GM18517 (cell line): ENCODE measurements around the gene HOXA6.

Source experiments
- ATAC-seq: cut with Tn5 transposase; IDR thresholded peaks from one replicate; pipeline ENCODE4 v1.9.1; 2021; ENCODE audit warnings: mild to moderate bottlenecking, moderate library complexity; ENCODE audit not compliant: unreplicated experiment

Gene HOXA6

DNA sequence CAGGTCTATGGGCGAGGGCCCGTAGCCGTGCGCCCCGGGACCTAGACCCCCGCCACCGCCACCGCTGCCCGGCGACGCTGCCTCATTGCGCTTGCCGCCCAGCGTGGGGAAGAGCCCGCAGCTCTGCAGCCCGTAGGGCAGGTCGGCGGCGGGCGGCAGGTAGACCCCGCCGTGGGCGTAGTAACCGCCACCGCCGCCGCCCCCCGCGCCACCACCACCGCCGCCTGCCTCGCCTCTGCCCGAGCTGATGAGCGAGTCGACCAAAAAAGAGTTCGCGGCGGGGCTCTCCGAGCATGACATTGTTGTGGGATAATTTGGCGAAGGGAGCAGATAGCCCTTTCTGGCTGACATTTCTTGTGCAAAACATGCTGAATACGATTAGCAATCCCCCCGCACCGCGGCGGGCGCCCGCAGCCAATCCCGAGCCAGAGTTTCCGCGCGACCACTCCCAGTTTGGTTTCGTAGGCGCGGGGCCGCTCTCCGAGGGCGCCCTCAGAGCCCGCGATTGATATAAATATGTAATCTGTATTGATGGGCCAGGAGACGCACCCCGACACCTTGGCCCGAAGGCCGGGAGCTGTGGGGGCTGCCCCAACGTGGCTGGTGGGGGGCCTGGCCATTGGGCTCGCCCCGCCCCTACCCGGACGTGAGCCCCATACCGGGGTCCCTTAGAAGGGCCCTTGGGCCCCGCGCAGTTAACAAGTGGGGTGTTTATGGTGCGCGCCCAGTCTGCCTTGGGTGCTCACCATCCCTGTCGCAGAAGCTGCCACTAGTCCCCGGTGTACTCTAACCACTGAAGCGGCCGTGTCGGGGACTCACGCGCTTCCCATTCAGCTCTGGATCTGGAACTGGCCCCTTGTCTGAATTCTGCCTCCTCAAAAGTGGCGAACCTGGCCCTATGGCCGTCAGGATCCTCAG lies 26.6 kb upstream of the HOXA6 start, which contains the start of gene HOXA10:
Gene HOXA10, minus strand, starts transcription at position 365 of the 918 bp plus-strand sequence. Its CDS starts 14 bp downstream, at position 351.
- no peak for ATAC-seq

DNA sequence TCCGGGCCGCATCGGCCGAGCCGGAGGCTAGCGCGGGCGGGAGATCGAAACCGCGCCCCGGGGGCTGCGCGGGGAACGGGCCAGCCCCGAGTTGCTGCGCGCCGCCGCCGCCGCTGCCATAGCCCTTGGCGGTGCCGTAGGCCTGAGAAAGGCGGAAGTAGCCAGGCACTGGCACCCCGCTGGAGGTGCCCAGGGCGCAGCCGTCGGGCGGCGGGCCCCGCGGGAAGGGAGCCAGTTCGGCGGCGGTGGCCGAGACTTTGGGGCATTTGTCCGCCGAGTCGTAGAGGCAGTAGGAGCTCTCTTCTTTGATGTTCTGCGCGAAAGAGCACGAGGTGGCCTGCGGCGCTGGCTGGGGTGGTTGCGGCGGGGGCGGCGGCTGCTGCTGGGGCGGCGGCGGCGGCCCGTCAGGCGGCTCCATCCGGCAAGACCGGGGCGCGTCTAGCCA lies 26.0 kb upstream of the HOXA6 start:
- ATAC-seq: no peak

DNA sequence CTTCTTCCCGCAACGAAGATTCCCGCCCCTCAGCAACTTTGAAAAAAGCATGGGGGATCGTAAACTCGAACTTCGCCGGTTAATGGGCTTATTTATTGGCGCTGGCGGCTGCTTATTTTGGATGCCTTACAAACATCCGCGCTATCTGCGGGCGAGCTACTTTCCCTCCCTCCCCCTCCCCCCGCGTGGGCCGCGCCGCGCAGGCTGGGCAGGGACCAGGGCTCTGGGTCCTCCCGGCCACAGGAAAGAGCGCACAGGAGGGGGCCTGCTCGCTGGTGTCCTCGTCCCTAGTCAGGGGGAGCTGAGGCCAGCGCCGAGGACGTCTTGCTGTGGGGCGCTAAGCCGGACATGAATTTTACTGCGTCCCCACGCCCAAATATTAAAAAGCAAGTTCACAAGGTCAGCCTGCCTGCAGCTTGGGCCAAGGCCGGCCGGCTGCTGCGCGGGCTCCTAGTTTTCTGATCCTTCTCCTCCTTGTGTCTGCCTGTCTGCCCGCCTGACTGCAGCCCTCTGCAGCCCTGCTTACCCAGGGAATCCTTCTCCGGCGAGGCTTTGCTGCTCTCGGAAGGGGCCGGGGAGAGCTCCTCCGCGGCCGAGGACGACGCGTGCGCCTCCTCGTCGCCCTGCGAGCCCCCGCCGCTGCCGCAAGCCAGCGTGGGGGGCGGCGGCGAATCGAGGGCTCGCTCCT lies 25.4 kb upstream of the HOXA6 start:
- ATAC-seq: no peak

DNA sequence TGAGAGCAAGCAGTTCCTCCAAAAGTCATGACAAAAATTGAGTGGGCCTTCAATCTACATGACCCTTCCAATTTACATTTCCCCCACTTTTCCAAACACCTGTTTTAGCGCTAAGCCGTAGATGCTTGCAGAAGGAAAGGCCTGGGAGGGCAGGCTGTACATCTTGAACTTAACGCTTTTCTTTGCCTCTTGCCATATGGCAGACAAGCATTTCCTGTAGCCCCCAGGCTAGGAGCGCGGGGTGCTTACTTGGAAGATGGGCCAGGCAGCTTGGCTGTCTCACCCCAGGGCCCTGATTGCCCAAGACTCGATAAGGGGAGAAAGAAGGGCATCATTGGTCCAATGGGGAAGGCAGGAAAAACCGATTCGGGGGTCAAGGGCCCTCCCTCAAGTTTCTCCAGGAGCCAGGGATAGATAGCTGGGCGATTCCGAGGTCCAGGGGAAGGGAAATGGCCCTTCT lies 24.8 kb upstream of the HOXA6 start:
- ATAC-seq: no peak

DNA sequence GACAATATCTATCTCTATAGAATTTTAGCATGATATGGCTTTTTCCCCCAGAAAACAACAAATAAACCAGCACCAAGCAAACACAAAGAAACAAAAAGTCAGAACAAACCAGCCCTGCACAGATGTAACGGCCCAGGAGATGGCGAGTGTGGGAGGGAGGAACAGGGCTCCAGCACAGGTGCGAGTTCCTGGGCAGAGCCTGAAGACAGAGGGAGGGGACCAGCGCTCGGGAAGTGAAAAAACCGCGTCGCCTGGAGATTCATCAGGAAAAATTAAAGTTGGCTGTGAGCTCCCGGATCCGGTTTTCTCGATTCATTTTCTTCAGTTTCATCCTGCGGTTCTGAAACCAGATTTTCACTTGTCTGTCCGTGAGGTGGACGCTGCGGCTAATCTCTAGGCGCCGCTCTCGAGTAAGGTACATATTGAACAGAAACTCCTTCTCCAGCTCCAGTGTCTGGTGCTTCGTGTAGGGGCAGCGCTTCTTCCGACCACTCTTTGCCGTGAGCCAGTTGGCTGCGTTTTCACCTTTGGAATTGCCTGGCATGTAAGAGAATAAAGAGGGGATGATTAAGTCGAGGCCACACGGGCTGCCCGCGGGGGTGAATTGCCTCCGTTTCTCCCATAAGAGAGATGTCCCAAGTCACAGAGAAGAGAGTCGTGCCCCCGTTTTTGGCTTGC lies 24.2 kb upstream of the HOXA6 start:
- ATAC-seq: no peak

DNA sequence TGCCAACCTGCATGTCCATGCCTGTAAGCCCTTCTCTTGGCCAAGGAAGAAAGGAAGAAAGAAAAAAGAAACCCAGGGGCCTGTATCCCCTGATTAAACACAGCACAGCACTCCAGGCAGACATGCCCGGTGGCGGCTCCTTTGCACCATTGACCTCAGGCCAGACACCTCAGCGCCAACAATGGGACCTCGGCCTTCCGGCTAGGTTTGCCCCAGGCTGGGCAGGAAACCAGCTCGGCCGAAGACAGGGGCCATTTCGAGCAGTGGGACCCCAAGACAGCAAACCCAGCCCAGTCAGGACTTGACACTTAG lies 23.7 kb upstream of the HOXA6 start:
- no peak for ATAC-seq

DNA sequence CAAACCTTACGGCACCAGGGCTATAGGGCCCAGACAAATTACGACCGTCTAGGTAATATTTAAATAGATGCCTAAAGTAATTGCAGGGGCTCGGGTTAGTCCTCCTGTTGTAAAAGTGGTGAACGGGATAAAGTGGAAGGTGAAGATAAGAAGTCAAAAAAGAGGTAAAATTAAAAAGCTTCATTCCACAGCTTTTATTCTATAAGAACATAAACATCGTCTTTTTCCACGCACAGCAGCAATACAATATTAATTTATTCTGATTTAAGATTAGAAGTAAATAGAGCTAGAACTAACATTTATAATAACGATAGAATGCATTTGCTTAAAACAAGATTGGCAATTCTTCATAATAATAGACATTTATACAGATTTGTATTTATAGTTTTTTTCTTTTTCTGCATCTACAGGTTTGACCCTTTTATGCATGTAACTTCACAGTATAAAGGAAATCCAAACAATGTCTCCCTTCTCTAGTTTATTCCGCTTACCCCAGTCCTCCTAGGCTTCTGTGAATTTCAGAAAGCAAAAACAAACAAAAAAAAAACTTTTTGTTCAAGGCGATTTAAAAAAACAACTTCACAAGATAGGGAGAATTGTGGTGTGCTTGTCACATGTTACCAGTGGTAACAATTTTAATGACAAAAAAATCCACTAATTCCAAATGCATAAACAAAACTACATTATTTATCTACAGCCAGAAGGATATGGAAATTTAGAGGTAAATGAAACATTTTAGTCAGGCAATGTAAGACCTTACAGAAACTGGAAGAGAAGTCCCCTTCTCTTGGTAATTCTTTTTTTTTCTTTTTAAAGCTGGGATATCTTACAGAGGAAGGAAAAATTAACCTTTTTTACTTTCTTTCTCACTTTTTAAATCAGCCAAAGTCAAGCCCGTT lies 23.1 kb upstream of the HOXA6 start:
- no peak for ATAC-seq

DNA sequence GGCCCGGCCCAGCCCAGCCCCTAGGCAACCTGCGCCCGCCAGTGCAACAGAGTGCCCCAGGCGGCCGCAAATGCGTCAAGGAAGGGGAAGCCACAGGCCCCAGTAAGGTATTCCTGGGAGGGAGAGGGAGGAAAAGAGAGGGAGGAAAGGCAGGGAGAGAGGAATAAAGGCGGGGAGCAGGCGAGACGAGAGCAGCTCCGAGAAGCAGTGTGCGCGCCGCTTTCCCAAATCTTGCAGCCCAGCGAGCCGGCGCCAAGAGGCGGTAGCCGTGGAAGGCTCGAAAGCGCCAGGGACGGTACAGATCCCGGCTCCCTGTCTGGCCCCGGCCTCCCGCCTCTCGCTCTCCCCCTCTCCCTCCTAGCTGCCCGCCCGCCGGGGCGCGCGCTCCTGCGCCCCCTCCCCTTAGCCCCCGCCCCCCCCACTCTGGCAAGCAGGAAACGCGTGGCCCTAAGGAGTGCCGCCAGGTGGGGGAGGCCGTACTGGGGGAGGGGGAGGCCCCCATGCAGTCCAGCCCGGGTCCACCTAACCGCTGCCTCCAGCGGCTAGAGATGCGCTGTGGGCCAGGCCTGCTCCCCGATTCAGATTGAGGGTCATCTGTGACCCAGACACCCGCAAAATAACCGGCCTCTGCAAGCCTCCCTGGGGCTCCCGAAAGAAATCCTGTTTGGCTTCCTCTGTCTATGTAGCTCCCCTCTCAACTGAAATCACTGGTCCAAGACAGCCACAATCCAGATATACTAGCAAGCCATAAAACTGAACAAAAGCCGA lies 22.3 kb upstream of the HOXA6 start:
- no peak for ATAC-seq

DNA sequence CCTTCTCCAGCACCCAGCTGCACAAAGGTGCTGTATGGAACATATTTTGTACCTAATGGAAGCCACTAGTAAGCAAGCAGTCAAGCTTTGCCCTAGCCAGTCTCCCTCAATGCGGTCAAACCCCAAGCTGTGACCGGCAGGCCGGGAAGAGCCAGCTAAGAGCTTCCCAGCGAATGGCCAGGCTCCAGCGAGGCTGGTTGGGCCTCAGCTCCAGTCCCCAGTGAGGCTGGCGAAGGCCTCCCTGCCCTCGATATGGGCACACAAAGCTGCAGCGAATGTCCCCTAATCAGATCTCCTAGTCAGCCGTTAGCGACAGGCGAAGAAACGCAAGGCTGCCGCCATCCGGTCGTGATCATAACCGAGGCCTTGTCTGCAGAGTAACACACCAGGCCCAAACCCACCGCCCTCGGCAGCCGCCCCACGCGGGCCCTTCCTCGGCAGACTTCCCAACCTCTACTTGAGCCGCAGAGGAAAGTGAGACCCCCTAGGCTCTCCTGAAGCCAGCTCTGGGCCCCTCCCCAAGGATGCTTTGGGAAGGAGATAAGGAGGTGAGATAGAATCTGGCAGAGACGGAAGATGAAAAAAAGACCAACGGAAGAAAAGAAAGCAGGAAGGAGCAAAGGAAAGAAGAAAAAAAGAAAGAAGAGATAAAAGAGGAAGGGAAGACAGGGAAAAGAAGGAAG lies 20.8 kb upstream of the HOXA6 start:
- ATAC-seq: no peak

DNA sequence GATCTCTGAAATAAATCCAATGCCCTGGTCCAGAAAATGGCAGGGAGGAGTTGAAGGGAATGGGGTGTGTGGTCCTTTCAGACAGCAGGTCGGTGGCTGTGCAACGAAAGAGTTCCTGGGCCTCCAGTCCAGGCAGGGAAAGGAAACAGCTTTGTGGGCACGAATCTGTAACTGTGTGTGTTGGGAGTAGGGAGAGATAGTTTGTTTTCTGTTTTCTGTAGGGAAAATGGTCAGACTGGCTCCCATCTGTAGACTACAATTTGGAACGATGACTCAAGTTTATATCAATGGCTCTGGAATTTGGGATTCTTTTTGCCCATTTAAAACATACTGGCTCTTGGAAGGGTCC lies 20.3 kb upstream of the HOXA6 start:
- no peak for ATAC-seq

DNA sequence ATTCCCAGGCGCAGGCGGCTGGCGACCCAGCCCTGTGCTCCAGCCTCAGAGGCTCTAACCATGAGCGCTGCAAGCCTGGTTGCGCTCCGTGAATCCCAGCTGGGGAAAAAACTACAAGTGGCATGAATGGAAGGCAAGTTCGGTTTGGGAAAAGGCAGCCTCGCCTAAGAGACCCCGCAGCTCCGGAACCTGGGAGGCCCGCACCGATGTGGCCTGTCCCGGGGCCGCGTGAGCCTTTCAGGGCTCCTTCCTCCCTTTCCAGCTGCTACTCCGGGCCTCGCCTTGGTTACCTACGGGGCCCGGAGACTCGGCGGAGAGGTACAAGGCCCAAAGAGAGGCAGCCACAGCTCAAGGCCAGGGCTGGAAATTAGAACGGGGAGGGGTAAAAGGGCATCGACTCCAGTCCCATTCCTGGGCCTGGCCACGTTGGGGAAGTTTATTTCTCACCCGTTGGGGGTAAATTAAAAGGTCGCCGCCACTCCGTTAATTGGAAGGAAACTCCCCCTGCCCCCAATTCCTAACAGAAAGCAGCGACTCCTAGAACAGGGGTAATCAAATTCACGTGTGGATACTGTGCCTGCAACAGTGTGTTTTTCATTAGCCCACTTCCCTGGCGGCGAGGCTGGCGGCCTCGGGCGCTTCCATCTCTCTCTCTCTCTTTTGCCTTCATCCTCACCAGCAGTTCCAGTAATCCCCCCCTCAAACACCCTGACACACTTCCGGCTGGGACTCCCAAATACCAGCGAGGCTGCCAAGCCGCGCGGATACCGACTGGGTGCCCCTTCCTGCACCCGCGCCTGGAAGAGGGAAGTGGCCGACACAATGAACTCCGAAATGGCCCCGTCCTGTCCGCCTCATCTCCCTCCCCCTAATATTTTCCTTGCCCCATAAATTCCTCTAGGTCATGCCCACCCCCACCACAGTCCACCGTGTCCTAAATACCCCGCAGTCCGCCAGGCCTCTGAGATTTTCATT lies 19.2 kb upstream of the HOXA6 start:
- no peak for ATAC-seq

DNA sequence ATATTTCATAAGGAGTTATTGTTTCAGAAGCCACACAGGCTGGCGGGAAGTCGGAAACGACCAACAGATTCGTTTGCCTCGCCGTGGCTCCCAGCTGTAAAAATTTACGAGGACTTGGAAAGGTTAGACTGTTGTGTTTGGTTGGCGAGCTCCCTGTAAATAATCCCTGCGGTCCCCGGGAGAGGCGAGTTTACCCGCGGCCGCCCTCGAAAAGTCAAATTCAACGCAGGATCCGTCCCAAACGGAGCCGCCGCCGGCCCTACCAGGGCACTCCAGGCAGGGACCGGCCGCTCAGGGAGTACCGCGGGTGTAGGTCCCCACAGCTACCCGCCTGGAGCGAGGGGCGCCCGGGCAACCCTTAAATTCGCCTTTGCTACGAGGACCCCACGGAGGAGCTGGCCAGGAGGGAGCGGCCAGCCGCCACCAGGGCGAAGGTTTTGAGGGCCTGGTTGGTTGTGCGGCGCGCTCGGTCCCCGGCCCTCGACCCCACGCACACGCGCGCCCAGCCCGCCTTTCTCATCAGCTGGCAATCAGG lies 18.5 kb upstream of the HOXA6 start:
- ATAC-seq: no peak

DNA sequence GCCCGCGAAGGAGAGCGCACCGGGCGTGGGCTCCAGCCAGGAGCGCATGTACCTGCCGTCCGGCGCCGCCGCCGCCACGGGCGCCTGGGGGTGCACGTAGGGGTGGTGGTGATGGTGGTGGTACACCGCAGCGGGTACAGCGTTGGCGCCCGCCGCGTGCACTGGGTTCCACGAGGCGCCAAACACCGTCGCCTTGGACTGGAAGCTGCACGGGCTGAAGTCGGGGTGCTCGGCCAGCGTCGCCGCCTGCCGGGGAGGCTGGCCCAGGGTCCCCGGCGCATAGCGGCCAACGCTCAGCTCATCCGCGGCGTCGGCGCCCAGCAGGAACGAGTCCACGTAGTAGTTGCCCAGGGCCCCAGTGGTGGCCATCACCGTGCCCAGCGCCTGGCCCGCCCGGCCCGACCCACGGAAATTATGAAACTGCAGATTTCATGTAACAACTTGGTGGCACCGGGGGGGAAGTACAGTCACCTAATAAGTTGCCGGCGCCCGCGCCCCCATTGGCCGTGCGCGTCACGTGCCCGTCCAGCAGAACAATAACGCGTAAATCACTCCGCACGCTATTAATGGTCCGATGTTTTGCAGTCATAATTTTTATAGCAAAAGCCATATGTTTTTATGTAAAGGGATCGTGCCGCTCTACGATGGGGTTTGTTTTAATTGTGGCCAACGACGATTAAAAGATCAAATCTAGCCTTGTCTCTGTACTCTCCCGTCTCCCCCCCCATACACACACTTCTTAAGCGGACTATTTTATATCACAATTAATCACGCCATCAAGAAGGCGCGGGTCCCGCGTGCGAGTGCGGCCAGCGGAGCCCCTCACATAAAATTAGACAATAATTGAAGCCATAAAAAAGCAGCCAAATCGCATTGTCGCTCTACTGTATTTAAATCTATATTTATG lies 17.8 kb upstream of the HOXA6 start, which contains the start of gene HOXA9:
Gene HOXA9, minus strand, starts transcription at position 449 of the 907 bp plus-strand sequence. Its CDS starts 80 bp downstream, at position 369.
- ATAC-seq: no peak

DNA sequence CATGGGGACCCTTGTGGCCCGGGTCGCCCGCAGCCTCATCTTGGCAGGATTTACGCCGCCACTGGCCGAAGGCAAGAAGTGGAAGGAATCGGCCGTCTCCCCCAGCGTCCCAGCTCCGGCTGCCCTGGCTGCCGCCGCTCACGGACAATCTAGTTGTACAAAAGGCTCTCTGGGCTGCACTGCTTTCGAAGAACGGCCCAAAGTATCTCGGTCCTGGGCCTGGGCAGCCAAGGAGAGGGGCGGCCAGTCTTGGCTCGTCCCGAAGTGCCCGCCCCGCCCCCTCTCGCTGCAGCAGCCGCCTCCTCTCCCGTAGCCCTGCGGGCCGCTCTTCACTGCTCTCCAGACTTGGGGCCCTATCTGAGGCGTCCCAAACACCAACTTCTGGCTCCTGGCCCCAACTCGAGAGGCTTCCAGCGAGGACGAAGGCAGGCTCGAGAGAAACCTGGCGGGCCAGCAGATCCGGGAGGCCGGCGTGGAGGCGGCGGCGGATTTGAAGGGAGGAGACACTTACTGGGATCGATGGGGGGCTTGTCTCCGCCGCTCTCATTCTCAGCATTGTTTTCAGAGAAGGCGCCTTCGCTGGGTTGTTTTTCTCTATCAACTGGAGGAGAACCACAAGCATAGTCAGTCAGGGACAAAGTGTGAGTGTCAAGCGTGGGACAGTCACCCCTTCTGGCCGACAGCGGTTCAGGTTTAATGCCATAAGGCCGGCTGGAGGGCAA lies 17.0 kb upstream of the HOXA6 start:
- no peak for ATAC-seq

DNA sequence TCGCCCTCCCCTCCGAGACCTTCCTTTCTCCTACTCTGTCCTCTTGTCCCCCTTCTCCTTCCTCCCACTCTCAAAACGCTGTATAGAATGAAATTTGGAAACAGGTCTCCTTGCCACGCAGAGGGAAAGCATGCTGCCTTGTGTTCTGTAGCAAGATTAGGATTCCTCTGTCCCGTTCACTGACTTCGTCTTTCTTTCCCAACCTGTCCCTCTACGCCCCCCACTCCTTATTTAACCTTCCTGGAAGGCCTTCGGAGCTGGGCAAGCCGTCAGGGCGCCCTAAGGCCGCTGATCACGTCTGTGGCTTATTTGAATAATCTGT lies 16.4 kb upstream of the HOXA6 start:
- ATAC-seq: no peak
